Endothelial cell of hepatic sinusoid (primary cell): ENCODE data around the gene SESN1.

ENCODE experiments used
- in situ Hi-C: cut with HindIII; loops from 2 replicates; pipeline ENCODE4 v1.10.0; 2017; ENCODE audit warnings: low sequenced_read_pairs

Gene SESN1

DNA sequence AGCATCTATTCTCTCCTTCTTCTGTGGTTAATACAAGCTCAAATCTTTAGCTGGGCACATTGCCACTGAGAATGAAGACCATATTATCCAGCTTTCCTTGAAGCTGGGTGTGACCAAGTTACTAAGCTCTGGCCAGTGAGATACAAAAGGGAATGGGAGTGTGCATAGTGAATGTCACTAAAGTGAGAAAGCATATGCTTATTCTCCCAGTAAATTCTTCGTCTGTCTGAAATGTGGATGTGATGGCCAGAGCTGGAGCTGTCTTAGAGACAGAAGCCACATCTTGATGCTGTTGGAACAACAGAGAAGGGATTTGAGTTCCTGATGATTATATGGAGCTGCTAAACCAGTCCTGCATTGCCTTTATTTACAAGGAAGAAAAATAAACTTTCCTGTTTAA, 60.1 kb downstream of the SESN1 start:
- in situ Hi-C loops = no loop called here

DNA sequence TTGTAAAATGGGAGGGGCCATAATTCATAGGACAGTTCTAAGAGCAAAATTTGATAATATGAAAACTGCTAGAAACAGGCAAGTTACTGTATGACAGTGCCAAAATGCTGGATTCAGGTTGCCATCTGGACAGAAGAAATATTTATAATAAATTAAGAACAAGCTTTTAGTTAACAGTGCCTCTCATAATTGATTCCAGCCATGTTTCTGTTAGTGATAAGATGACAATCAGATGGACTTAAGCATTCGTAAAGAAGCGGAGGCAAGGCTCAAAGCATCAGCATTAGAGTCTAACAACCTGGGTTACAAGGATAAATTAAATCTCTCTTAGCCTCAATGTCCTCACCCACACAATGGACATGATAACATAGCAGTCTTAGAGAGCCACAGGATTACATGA, 61.0 kb downstream of the SESN1 start:
- in situ Hi-C loops = no loop called here

DNA sequence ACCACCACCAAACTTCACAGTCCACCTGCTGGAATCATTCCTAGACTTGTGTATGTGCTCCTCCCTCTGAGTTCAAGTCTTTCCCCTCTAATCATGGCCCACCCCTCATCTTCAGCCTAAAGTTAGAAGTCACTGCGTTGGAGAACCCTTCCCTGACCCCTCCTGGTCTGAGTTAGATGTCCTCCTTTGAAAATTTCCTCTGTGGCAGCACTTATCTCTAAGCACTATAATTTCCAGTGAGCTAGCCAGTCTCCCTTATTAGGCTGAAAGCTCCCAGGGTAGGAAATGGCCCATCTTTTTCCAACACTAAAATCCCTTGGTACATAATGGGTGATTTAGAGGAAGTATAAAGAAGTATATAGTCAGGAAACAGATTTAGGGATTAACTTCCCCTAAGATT, 63.2 kb downstream of the SESN1 start:
- in situ Hi-C loops = no loop called here

DNA sequence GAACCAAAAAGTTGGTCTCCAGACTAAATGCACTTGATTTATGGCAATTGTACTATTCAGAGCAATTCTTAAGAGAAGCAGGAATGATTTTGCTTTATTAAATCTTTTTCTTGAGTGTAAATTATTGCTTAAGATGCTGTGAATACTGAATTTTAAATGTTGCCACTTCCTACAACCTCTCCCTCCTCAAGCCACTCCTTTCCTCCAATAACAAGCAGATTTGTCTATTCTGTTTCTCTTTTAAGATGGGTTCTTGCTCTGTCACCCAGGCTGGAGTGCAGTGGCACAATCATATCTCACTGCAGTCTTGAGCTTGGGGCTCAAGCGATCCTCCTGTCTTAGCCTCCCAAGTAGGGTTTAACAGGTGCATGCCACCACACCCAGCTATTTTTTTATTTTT, 65.3 kb downstream of the SESN1 start:
- in situ Hi-C loops = no loop called here

DNA sequence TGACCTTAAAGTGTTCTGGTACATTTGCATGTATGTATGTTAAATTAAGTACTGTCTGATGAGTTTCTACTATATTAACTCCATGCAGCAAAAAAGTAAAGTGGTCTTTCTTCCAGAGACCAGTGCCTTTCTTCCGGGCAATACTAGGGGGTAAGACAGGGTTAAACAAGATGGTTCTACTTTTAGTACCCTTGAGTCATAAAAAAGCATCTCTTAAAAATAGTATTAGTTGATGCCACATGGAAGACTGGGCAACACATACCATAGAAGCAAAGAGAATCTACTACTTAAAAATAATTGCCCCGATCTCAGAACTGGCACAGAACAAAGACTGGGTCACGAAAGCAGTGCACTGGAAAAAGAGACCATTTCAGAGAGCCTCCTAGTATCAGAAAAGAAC, 66.2 kb downstream of the SESN1 start:
- in situ Hi-C loops = no loop called here

DNA sequence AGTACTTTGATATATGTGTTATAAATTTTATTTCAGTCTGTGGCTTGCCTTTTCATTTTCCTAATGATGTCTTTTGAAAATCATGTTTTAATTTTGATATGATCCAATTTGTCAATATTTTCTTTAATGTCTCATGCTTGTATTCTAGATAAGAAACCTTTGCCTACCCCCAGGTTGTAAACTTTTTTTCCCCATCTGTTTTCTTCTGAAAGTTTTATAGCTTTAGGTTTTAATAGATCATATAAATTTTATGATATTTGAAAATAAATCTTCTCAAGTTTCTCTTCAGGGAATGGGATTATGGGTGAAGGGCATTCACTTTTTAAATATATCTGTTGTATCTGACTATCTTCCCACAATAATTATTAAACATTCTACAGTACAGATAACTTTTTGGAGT, 66.7 kb downstream of the SESN1 start:
- in situ Hi-C loops = no loop called here

DNA sequence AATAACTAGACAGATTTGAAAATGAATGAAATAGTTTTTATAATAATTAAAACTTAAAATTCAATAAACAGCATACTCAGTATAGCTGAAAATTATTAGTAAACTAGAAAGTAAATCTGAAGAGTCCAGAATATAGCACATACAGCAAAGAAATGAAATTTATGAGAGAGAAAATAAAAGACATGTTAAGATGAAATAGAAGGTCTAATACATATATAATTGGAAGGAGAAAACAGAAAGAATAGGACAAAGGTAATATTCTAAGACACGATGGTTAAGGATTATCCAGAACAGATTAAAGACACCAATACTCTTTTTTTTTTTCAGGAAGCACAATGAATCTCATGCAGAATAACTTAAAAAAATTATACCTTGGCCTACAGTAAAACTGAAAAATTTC, 69.0 kb downstream of the SESN1 start:
- in situ Hi-C loops = no loop called here

DNA sequence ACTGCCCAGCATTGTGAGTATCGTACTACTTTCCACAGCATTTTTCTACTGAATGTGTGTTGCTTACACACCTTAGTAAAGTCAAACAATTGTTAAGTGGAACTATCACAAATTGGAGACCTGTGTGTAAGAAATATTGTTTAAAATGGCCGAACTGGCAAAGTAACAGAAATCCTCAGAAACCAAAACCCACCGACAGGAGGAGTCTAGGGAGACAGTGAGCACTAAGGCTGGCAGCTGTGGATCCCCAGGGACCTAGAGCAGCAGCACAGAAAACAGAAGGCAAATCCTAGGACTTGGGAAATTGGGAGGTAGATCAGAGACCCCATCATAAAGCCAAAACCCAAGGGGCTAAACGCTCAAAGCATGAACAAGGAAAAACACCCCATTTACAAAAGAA, 69.9 kb downstream of the SESN1 start:
- in situ Hi-C loops = loop anchor here (5.0 kb wide), 1 partner anchor 43 kb away; no protein-coding TSS in a partner anchor

DNA sequence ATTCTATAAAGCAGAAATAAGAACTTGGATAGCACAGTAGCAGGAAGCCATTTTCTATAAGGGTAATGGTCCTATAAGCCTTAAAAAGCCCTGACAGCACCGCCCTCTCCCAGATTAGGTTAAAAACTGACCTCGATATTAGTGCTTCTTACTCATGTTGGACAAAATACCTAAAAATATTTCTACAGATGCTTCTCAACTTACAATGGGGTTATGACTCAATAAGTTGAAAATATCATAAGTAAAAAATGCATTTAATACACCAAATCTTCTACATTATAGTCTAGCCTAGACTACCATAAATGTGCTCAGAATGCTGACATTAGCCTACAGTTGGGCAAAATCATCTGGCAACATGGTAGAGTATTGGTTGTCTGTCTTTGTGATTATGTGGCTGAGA, 70.3 kb downstream of the SESN1 start:
- in situ Hi-C loops = loop anchor here (5.0 kb wide), 1 partner anchor 43 kb away; no protein-coding TSS in a partner anchor

DNA sequence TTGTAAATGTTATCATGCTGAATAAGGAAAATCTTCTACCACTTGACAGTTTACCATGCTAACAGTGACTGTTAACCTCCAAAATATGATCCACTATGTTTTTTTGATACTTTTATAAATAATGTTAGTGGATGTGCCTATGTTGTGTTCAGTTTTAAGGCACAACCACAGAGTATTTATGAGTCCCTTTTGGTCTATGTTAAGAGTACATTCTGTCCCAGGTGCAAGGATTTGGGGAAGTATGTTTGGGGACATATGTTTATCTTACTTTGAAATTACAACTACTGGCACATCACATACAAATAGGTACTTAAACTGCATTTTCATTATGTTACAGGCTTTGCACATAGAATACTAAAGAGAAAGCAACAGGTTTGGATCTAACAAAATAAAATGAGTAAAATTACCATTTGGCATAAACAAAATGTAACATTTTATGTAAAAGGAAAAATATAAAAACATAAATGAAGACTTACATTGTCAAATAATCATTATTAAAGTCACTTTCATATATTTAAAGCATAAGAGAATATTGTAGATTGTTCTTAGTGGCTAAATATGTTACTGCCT, 71.2 kb downstream of the SESN1 start:
- in situ Hi-C loops = loop anchor here (5.0 kb wide), 1 partner anchor 44 kb away; no protein-coding TSS in a partner anchor

DNA sequence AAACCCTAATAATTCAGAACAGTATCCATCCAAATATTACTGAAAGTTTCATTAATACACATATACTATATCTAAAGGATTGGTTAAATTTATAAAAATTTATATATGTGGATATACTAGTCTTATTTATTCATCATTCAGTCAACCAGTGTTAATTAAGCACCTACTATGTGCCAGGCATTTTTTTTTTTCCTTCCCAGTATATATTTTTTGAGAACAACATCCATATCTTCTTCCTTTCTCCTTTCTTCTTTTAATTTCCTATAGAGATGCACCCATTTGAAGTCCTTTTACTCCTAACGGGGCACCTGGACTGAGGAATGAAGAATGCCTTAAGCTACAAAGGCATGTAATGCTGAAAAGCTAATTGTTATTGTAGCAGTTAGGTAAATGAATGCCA, 72.8 kb downstream of the SESN1 start:
- in situ Hi-C loops = loop anchor here (5.0 kb wide), 1 partner anchor 45 kb away; no protein-coding TSS in a partner anchor

DNA sequence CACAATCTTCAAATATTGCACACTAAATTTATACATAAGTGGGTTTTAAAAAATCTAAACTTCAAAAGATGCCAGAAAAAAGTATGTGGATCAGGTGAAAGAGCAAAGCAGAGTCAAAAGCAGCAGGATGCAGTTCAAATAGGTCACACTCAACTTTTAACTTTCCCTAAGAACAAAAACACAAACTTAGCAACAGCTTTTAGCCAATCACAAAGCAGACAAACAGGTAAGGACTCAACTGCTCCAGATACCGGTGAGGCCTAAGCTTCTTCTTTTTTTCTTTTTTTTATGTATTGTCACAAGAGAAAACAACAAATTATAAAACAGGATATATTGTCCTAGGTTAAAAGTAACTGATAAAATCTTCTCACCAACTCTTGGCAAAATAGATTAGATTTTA, 74.7 kb downstream of the SESN1 start:
- in situ Hi-C loops = loop anchor here (5.0 kb wide), 1 partner anchor 47 kb away; no protein-coding TSS in a partner anchor

DNA sequence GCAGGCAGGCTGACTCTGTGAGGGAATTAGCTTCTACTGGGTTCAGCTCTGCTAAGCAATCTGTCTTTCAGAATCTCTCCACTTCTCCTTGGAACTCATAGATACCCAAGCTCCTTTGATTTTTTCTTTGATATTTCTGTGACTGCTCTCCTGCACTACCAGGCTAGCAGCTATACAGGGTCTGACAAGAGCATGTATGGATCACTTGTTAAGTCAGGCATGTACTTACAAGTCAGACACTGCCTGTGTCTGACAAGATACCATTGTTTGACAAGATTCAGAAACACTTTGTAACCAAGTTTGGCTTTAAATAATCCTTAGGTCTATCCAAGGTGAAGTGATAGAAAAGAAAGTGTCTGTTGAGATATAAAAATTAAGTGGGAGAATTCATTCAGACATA, 79.5 kb downstream of the SESN1 start:
- in situ Hi-C loops = no loop called here

DNA sequence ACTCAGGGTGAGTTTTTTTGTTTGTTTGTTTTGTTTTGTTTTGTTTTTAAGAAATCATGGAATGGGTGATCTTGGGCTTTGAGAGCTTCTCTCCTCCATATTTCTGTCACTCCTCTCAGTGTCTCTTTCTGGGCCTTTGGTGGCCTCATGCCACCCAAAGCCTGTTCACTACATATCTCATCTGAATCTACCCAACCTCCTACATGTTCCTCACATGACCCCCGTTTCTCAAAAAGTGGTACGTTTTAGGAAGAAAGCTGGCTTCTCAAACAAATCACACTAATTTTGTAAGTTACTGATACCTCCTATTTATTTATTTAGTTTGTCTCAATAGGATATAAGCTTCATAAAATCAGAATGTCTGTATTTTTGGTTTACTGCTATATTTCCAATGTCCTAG, 80.0 kb downstream of the SESN1 start:
- in situ Hi-C loops = no loop called here

DNA sequence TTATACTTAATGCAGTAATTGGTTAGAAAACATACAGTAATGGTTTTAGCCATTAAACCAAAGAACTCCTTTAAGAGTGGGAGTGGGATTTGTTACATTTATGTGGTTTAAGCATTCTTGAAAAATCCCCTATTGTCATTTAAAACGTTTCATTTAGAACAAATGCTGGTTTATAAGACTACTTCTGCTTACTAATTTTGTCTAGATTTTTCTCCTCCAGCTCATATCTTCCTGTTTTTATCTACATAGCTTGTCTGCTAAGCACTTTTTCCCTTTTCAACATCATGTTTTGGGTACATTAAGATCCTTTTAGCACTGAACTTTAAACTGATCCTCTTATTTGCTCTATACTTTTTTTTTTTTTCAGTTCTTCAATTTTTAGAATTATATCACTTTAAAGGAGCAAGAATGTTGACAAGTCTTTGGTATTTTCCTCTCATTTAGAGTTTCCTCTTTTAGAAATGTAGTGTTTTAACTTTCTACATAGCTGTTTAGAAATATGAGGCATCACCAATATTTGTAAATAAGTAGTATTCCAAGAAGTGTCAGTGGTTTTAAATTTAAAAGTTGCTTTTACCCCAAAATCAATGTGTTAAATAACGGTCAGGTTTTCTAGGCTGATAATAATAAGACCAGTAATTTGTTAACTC, 80.9 kb downstream of the SESN1 start:
- in situ Hi-C loops = no loop called here

DNA sequence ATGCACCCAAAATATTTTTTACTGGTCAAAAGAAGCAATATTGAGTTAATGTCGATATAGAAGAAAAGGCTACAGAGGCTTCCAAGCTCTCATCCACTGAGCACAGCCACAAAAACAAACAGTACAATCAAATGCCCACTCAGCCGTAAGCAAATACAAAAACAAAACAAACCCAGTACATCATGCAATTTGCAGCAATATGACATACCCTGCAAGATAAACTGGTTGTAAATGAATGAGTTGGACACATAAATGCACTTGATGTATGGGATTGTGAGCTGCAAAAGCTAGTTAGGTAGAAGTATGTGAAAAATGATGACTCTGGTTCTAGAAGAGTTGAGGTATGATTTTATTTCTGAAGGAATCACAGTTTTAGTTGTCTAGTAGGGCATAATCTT, 83.9 kb downstream of the SESN1 start:
- in situ Hi-C loops = no loop called here

DNA sequence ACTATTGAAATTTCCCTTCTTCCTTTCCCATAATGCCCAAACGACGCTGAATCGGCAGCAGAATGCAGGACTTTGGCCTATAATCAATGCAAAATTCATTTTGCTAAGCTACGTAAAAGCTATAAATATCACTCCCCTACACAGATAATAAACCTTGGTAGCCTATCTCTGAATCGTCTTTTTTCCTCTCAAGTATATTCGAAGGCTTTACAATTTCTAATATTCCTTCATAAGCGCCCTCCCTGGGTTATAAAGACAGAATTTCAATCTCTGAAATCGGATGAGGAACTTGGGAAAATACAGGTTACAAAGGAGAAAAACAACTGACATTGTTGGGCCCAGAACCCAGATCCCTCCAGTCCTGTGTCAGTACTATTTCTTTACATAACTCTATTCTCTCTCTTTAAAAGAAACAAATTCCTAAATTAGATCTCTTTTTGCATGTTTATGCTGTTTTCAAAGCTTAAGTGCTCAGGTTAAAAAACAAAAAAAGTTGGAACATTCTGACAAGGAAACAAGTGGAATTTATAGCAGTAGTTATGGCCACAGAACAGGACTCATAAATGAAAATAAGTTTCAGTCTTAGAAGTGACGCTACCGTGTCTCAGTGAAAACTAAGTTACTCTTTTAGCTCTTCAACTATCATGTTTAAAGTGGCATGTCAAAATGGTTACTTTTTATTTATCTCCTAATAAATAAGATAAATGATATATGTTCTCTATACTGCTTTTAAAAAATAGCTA, 84.5 kb downstream of the SESN1 start:
- in situ Hi-C loops = no loop called here

DNA sequence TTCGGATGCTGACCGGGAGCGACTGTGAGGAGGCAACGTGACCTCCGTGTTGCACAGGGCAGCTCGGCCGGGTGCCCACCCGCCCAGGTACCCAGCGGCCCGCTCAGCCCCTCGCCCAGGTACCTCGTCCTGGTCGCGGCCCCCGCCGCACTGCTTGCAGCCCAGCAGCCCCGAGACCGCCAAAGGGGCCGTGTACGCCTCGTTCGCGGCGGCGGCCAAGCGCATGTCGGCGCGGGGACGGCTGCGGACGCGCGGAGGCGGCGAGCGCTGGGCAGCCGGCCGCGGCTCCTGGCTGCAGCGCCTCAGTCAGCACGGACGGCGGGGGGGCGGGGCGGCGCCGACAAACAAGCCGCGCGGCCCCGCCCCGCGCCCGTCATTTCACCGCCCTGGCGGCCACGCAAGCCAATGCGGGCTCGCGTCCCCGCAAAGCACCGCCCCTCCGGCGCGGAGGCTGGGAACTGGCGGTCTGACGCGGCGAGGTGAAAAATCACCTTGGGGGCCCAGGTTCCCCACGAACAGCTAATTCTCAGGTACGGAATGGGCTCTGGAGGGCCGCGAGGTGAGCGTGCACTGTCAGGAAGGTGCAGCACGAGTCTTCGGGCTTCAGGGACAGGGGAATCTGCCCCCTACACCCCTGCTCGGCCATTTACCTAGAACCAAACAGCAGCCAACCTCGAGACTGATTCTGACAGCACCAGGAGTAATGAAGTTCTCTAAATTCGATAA, 85.2 kb downstream of the SESN1 start:
- in situ Hi-C loops = no loop called here

DNA sequence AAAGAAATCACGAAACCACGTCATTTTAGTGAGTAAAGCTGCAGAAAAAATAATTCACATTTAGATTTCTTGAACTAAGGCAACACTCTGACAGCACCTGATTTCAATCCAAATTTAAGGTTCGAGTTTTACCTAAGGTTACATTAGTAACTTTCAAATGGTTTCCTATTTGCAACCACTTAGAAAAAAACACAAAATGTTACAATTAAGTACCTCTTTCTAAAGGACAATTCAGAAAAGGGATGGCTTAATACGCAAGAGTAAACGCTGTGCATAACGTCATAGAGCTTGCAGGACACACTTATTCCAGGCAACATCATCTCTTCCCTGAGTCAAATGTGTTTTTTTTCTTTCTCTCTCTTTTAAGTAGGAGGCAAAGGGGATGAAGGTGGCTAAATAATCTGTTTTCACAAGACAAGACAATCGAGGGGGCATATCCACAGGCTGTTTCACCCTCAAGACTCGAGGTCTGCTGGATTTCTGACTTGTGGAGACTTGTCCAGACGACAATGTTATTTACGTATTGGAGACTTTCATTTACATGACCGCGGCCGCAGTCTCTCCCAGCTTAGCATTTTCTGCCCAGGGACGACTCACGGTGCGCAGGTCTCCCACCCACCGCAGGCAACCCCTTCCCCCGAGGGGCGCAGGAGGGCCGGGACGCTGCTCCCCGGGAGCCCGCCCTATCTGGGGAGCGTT, 86.0 kb downstream of the SESN1 start:
- in situ Hi-C loops = no loop called here

DNA sequence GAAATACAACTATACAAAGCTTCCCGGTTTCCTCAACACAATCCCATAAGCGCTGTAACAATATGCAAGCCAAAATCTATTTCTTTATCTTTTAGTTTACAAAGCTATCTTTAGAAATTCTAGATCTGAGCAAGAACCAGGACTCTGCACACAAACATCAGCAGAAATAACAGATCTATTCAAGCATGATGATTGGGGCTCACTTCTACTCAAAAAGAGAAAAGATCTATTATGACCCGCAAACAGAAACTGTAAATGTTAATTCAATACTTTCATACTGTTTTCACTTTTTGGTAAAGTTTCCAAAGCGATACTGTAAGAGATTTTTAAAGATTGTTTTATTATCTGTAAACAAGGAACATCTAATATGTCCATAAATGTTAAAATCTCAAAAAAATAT, 86.6 kb downstream of the SESN1 start:
- in situ Hi-C loops = no loop called here

DNA sequence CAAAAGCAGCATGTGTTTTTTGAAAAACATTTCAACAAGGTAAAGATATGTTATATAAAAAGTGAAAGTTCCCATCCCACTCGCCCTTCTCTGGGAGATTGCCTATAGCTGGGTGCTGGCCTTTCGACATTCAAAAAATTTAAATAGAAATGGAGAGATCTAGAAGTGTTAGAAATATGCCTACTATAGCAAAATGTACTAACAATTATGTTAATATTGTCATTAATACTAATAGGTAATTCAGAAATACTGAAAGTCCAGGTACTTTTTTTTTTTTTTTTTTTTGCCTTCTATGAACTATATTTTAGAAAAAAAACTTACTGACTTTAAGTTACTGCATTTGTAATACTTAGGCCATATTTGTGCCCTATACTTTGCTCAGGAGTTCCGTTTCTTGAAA, 87.1 kb downstream of the SESN1 start:
- in situ Hi-C loops = no loop called here
